PFSK-1 (cell line): ENCODE data around the gene AKAP1.

Source experiments
- FOXP2 ChIP-seq: optimal IDR thresholded peaks from 2 replicates; pipeline ENCODE3; 2011; ENCODE audit warnings: borderline replicate concordance, control low read depth, inconsistent platforms; ENCODE audit not compliant: insufficient read depth; ENCODE audit errors: extremely low read length, extremely low read depth
- POLR2AphosphoS5 ChIP-seq: IDR thresholded peaks from 2 replicates; pipeline ENCODE4 v1.6.1; 2012; ENCODE audit warnings: low read depth, mild to moderate bottlenecking, control low read depth, low read length, moderate library complexity
- REST ChIP-seq, 2 experiments: IDR thresholded peaks; 2 replicates each; pipeline versions ENCODE4 v1.6.1 to v1.8.0; 2011 to 2012; ENCODE audit warnings: low read depth in 2 of 2, low read length in 2 of 2, control low read depth in 1 of 2, inconsistent platforms in 1 of 2, mild to moderate bottlenecking in 1 of 2, moderate library complexity in 1 of 2; ENCODE audit not compliant: insufficient read depth in 1 of 2
- SIN3A ChIP-seq: IDR thresholded peaks from 2 replicates; pipeline ENCODE4 v1.6.1; 2012; ENCODE audit warnings: mild to moderate bottlenecking, low read length, moderate library complexity, borderline replicate concordance; ENCODE audit not compliant: insufficient read depth
- TAF1 ChIP-seq: IDR thresholded peaks from 2 replicates; pipeline ENCODE4 v1.6.1; 2012; ENCODE audit warnings: low read length, control low read depth, borderline replicate concordance; ENCODE audit not compliant: insufficient read depth

GRCh38 chr17:57090560-57091185, 5.6 kb downstream of the AKAP1 start:
- TF ChIP-seq TAF1: no peak
- TF ChIP-seq FOXP2: no peak
- TF ChIP-seq SIN3A: no peak
- TF ChIP-seq REST (IDR thresholded peaks at IDR 0.05; ENCODE audit: insufficient read depth in 1 of 2, low read depth in 2 of 2, low read length in 2 of 2): no peak
- TF ChIP-seq POLR2AphosphoS5: no peak
